ENCODE results near the gene SEMA3C.

GRCh38 chr7:80707318-80707717 lies 211.5 kb downstream of the SEMA3C start:
- TF ChIP-seq, protein P1, sequence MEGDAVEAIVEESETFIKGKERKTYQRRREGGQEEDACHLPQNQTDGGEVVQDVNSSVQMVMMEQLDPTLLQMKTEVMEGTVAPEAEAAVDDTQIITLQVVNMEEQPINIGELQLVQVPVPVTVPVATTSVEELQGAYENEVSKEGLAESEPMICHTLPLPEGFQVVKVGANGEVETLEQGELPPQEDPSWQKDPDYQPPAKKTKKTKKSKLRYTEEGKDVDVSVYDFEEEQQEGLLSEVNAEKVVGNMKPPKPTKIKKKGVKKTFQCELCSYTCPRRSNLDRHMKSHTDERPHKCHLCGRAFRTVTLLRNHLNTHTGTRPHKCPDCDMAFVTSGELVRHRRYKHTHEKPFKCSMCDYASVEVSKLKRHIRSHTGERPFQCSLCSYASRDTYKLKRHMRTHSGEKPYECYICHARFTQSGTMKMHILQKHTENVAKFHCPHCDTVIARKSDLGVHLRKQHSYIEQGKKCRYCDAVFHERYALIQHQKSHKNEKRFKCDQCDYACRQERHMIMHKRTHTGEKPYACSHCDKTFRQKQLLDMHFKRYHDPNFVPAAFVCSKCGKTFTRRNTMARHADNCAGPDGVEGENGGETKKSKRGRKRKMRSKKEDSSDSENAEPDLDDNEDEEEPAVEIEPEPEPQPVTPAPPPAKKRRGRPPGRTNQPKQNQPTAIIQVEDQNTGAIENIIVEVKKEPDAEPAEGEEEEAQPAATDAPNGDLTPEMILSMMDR (IDR thresholded peaks at IDR 0.05; ENCODE audit: insufficient read depth, low read length): no peak
- no peak for TF ChIP-seq REST (IDR thresholded peaks at IDR 0.05; ENCODE audit: insufficient replicate concordance, low read depth)
- no peak for TF ChIP-seq POLR2AphosphoS5 (IDR thresholded peaks at IDR 0.05; ENCODE audit: low read depth)
- TF ChIP-seq SPI1 (IDR thresholded peaks at IDR 0.05; ENCODE audit: borderline replicate concordance, low read depth): no peak
- no peak for TF ChIP-seq GABPA (IDR thresholded peaks at IDR 0.05; ENCODE audit: low read depth)
